HCT116 (cell line): ENCODE data around the gene MARVELD3. TPM values are rescaled to one million over a fixed set of nuclear protein-coding genes. Genes with fewer than 3 reads are reported as not detected.

Experiments
- ATAC-seq: fragments of 200-7000 bp; cut with Tn5 transposase; 2 replicates; pipeline ENCODE4 v1.9.1; 2020; ENCODE audit warnings: mild to moderate bottlenecking, moderate library complexity
- BruUV-seq: library from RNA; stranded (reverse); fragments of 400-500 nt; replicated peaks from 2 replicates; lab custom pipeline; 2021; lab: Mats Ljungman, UMichigan
- CTCF ChIA-PET: fragments of 300-600 bp; sonication (Branson Sonifier 250); formaldehyde crosslinking; loops from one replicate; lab custom pipeline; 2021; ENCODE audit warnings: antibody characterized with exemption; lab: Charles Lee
- POLR2A ChIA-PET: fragments of 300-600, 350-600 bp; sonication (Branson Sonifier 250); formaldehyde crosslinking; loops from one replicate; lab custom pipeline; 2021; ENCODE audit warnings: antibody characterized with exemption; lab: Charles Lee
- RAD21 ChIA-PET, 2 experiments: fragments of 300-600 bp; sonication (Branson Sonifier 250); formaldehyde crosslinking; loops; one replicate each; lab custom pipeline; 2023; ENCODE audit warnings: low total read pairs in 2 of 2; ENCODE audit not compliant: uncharacterized antibody in 2 of 2, unreplicated experiment in 2 of 2, low non-redundant PET in 1 of 2; lab: Charles Lee
- DNase-seq: peaks from one replicate; pipeline ENCODE4 v3.0.0-alpha.2; 2010; ENCODE audit warnings: low read depth, low spot score
- H2AFZ ChIP-seq: fragments of 200-600 bp; shearing (Covaris generic), sonication (generic); 2 replicates; pipeline ENCODE4 v1.6.1; 2017; ENCODE audit warnings: low read depth, mixed run types, mixed read lengths, antibody characterized with exemption, low read length; ENCODE audit not compliant: poor library complexity, severe bottlenecking
- H3K27ac ChIP-seq: 2 replicates; pipeline ENCODE4 v1.5.1; 2012; ENCODE audit warnings: low read depth, low read length
- H3K27me3 ChIP-seq: fragments of 200-600 bp; sonication (generic); 2 replicates; pipeline ENCODE4 v1.6.1; 2016; ENCODE audit warnings: mixed run types, low read length, mixed read lengths; ENCODE audit not compliant: insufficient read depth
- H3K36me3 ChIP-seq, 2 experiments: fragments of 200-500 bp in 1 of 2; fragments of 200-600 bp in 1 of 2; sonication (Bioruptor generic) in 1 of 2; sonication (generic) in 1 of 2; 2 replicates each; pipeline versions ENCODE4 v1.5.1 to v1.6.1; 2014 to 2016; ENCODE audit warnings: low read length in 2 of 2, inconsistent platforms in 1 of 2, mixed read lengths in 1 of 2, mixed run types in 1 of 2; ENCODE audit not compliant: insufficient read depth in 2 of 2, control insufficient read depth in 1 of 2
- H3K4me1 ChIP-seq, 2 experiments: fragments of 200-600 bp in 1 of 2; sonication (generic) in 1 of 2; 2 replicates each; pipeline versions ENCODE4 v1.5.1 to v1.6.1; 2012 to 2017; ENCODE audit warnings: low read length in 2 of 2, inconsistent platforms in 1 of 2, mild to moderate bottlenecking in 1 of 2, mixed read lengths in 1 of 2, mixed run types in 1 of 2, moderate library complexity in 1 of 2; ENCODE audit not compliant: insufficient read depth in 2 of 2, control insufficient read depth in 1 of 2
- H3K4me2 ChIP-seq: fragments of 200-600 bp; sonication (generic); 2 replicates; pipeline ENCODE4 v1.6.1; 2017; ENCODE audit warnings: mixed run types, low read length, mixed read lengths
- H3K4me3 ChIP-seq, 2 experiments: fragments of 200-600 bp in 1 of 2; sonication (generic) in 1 of 2; replicated peaks in 1 of 2; 2 replicates each; pipeline ENCODE4 v1.5.1; 2011 to 2016; ENCODE audit warnings: low read length in 2 of 2, control low read depth in 1 of 2, low read depth in 1 of 2, mild to moderate bottlenecking in 1 of 2, mixed read lengths in 1 of 2, mixed run types in 1 of 2
- H3K79me2 ChIP-seq: fragments of 200-600 bp; sonication (generic); 2 replicates; pipeline ENCODE4 v1.6.1; 2017; ENCODE audit warnings: mild to moderate bottlenecking, mixed run types, low read length, moderate library complexity, mixed read lengths; ENCODE audit not compliant: insufficient read depth
- H3K9ac ChIP-seq: fragments of 200-600 bp; sonication (generic); 2 replicates; pipeline ENCODE4 v1.6.1; 2016; ENCODE audit warnings: low read length, mixed read lengths
- H3K9me2 ChIP-seq: fragments of 200-600 bp; sonication (generic), shearing (Covaris generic); 2 replicates; pipeline ENCODE4 v1.6.1; 2017; ENCODE audit warnings: mixed run types, mild to moderate bottlenecking, moderate library complexity; ENCODE audit not compliant: insufficient read depth
- H3K9me3 ChIP-seq, 2 experiments: fragments of 200-500 bp in 1 of 2; fragments of 200-600 bp in 1 of 2; sonication (Bioruptor generic) in 1 of 2; sonication (generic) in 1 of 2; 2 replicates each; pipeline ENCODE4 v1.6.1; 2014 to 2017; ENCODE audit warnings: low read length in 2 of 2, mixed read lengths in 2 of 2, inconsistent platforms in 1 of 2, low read depth in 1 of 2, mild to moderate bottlenecking in 1 of 2, mixed run types in 1 of 2, moderate library complexity in 1 of 2; ENCODE audit not compliant: control insufficient read depth in 1 of 2, insufficient read depth in 1 of 2
- H4K20me1 ChIP-seq: fragments of 200-600 bp; sonication (generic), shearing (Covaris generic); 2 replicates; pipeline ENCODE4 v1.6.1; 2017; ENCODE audit warnings: mixed run types, mild to moderate bottlenecking, moderate library complexity; ENCODE audit not compliant: insufficient read depth
- CBX3 ChIP-seq: IDR thresholded peaks from 2 replicates; pipeline ENCODE4 v1.6.1; 2012; ENCODE audit warnings: low read depth
- CEBPB ChIP-seq: IDR thresholded peaks from 2 replicates; pipeline ENCODE4 v1.6.1; 2012; ENCODE audit warnings: low read depth
- EGR1 ChIP-seq: IDR thresholded peaks from 2 replicates; pipeline ENCODE4 v1.6.1; 2012; ENCODE audit warnings: low read depth
- ELF1 ChIP-seq: IDR thresholded peaks from 2 replicates; pipeline ENCODE4 v1.6.1; 2012; ENCODE audit warnings: low read depth, borderline replicate concordance
- EZH2 ChIP-seq: fragments of 200-600 bp; sonication (generic); IDR thresholded peaks from 2 replicates; pipeline ENCODE4 v1.6.1; 2017; ENCODE audit warnings: antibody characterized with exemption, mixed run types
- EZH2phosphoT487 ChIP-seq: fragments of 200-600 bp; IDR thresholded peaks from 2 replicates; pipeline ENCODE4 v1.6.1; 2018; ENCODE audit warnings: antibody characterized with exemption, borderline replicate concordance
- FOSL1 ChIP-seq: IDR thresholded peaks from 2 replicates; pipeline ENCODE4 v1.6.1; 2012; ENCODE audit warnings: low read depth
- MAX ChIP-seq: IDR thresholded peaks from 2 replicates; pipeline ENCODE4 v1.6.1; 2012
- POLR2AphosphoS5 ChIP-seq: IDR thresholded peaks from 2 replicates; pipeline ENCODE4 v1.6.1; 2011; ENCODE audit warnings: mild to moderate bottlenecking, low read depth, low read length, moderate library complexity
- RAD21 ChIP-seq: IDR thresholded peaks from 2 replicates; pipeline ENCODE4 v1.6.1; 2012; ENCODE audit warnings: low read depth, mild to moderate bottlenecking
- SIN3A ChIP-seq: IDR thresholded peaks from 2 replicates; pipeline ENCODE4 v1.6.1; 2012; ENCODE audit warnings: low read depth
- SP1 ChIP-seq: IDR thresholded peaks from 2 replicates; pipeline ENCODE4 v1.6.1; 2012; ENCODE audit warnings: low read depth
- SRF ChIP-seq: IDR thresholded peaks from 2 replicates; pipeline ENCODE4 v1.6.1; 2012; ENCODE audit warnings: low read depth
- YY1 ChIP-seq: IDR thresholded peaks from 2 replicates; pipeline ENCODE4 v1.6.1; 2011; ENCODE audit warnings: low read length, low read depth, moderate library complexity, mild to moderate bottlenecking; ENCODE audit not compliant: insufficient replicate concordance; ENCODE audit errors: extremely low read depth
- ZFX ChIP-seq: fragments of 450-650 bp; IDR thresholded peaks from 2 replicates; pipeline ENCODE4 v1.6.1; 2017
- ZNF274 ChIP-seq: fragments of 200-500 bp; sonication (Bioruptor generic); IDR thresholded peaks from 2 replicates; pipeline ENCODE4 v1.6.1; 2014; ENCODE audit warnings: mild to moderate bottlenecking, low read depth, low read length, inconsistent platforms
- intact Hi-C: fragments of 100-400 bp; cut with micrococcal nuclease; formaldehyde crosslinking; loops from 2 replicates; pipeline ENCODE4 v1.10.0; 2022
- total RNA-seq: library from RNA; stranded (reverse); gene quantifications from one replicate; pipeline ENCODE4 v1.2.1, GENCODE V29; 2021; ENCODE audit not compliant: unreplicated experiment
- TF ChIP-seq, protein P1 (sequence below): IDR thresholded peaks from 2 replicates; pipeline ENCODE4 v1.6.1; 2012; ENCODE audit warnings: low read depth
- TF ChIP-seq, protein P2 (sequence below), 3 experiments: fragments of 200-600 bp in 1 of 3; sonication (generic) in 1 of 3; IDR thresholded peaks in 2 of 3; conservative IDR thresholded peaks in 1 of 3; 2 replicates each; pipeline ENCODE4 v1.5.1; 2012 to 2017; ENCODE audit warnings: low read depth in 2 of 3, low read length in 2 of 3, antibody characterized with exemption in 1 of 3, borderline replicate concordance in 1 of 3, control low read depth in 1 of 3, mild to moderate bottlenecking in 1 of 3, mixed read lengths in 1 of 3, mixed run types in 1 of 3, moderate library complexity in 1 of 3; ENCODE audit not compliant: insufficient read depth in 1 of 3

MARVELD3 gene
- total RNA-seq, 1 experiment from 2014 or later = 20.9 TPM

- intact Hi-C loops = no loop called here
- Histone ChIP-seq H3K4me3 (no peak overlapping the region), H4K20me1 (no peaks in the 10 kb centered on the region), H2AFZ (no peak overlapping the region), H3K4me2 (no peak overlapping the region), H3K9me2 (no peaks in the 10 kb centered on the region), H3K9ac (no peak overlapping the region), H3K4me1 (no peaks in the 10 kb centered on the region), H3K27me3 (peaks cover 4% of the 10 kb centered on the region; the same call in 1 of the 2 replicates), H3K36me3 (no peaks in the 10 kb centered on the region), H3K79me2 (no peaks in the 10 kb centered on the region), H3K9me3 (no peaks in the 10 kb centered on the region), H3K27ac (no peak overlapping the region)
- DNase-seq = no peak
- no peak for ATAC-seq
- CTCF ChIA-PET = no interaction called here
- no TSS peak for BruUV-seq
- TF ChIP-seq CEBPB (no peak), ZNF274 (no peak), FOSL1 (no peak), EGR1 (no peak), SRF (no peak), RAD21 (no peak), ELF1 (no peak), YY1 (no peak), ZFX (no peak), EZH2 (no peak), SP1 (no peak), EZH2phosphoT487 (no peak), POLR2AphosphoS5 (no peak), MAX (no peak), SIN3A (no peak), CBX3 (no peak)
- TF ChIP-seq, protein P1, sequence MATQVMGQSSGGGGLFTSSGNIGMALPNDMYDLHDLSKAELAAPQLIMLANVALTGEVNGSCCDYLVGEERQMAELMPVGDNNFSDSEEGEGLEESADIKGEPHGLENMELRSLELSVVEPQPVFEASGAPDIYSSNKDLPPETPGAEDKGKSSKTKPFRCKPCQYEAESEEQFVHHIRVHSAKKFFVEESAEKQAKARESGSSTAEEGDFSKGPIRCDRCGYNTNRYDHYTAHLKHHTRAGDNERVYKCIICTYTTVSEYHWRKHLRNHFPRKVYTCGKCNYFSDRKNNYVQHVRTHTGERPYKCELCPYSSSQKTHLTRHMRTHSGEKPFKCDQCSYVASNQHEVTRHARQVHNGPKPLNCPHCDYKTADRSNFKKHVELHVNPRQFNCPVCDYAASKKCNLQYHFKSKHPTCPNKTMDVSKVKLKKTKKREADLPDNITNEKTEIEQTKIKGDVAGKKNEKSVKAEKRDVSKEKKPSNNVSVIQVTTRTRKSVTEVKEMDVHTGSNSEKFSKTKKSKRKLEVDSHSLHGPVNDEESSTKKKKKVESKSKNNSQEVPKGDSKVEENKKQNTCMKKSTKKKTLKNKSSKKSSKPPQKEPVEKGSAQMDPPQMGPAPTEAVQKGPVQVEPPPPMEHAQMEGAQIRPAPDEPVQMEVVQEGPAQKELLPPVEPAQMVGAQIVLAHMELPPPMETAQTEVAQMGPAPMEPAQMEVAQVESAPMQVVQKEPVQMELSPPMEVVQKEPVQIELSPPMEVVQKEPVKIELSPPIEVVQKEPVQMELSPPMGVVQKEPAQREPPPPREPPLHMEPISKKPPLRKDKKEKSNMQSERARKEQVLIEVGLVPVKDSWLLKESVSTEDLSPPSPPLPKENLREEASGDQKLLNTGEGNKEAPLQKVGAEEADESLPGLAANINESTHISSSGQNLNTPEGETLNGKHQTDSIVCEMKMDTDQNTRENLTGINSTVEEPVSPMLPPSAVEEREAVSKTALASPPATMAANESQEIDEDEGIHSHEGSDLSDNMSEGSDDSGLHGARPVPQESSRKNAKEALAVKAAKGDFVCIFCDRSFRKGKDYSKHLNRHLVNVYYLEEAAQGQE = no peak
- TF ChIP-seq, protein P2, sequence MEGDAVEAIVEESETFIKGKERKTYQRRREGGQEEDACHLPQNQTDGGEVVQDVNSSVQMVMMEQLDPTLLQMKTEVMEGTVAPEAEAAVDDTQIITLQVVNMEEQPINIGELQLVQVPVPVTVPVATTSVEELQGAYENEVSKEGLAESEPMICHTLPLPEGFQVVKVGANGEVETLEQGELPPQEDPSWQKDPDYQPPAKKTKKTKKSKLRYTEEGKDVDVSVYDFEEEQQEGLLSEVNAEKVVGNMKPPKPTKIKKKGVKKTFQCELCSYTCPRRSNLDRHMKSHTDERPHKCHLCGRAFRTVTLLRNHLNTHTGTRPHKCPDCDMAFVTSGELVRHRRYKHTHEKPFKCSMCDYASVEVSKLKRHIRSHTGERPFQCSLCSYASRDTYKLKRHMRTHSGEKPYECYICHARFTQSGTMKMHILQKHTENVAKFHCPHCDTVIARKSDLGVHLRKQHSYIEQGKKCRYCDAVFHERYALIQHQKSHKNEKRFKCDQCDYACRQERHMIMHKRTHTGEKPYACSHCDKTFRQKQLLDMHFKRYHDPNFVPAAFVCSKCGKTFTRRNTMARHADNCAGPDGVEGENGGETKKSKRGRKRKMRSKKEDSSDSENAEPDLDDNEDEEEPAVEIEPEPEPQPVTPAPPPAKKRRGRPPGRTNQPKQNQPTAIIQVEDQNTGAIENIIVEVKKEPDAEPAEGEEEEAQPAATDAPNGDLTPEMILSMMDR (IDR thresholded peaks at IDR 0.05 in 2 of 3, conservative IDR thresholded peaks at IDR 0.05 in 1 of 3; ENCODE audit: borderline replicate concordance in 1 of 3, insufficient read depth in 1 of 3, low read depth in 2 of 3, low read length in 2 of 3) = no peak
- POLR2A ChIA-PET = interaction anchor here (0.6 kb wide), 1 partner anchor 14 kb away, joined by 3 read pairs; no protein-coding TSS in a partner anchor
- RAD21 ChIA-PET = no interaction called here
Measured at GRCh38 chr16:71591917-71592316, 34.1 kb upstream of the MARVELD3 start.
